ENCODE data around the gene DPYSL5.

Gene DPYSL5

GRCh38 chr2:26933431-26934334 is 85.8 kb downstream of the DPYSL5 start:
- no peak for DNase-seq (ENCODE audit: low spot score)

GRCh38 chr2:26934335-26934724 is 86.4 kb downstream of the DPYSL5 start:
- DNase-seq (ENCODE audit: low spot score), result no peak

GRCh38 chr2:26934985-26935384 is 87.1 kb downstream of the DPYSL5 start:
- no peak for DNase-seq (ENCODE audit: low spot score)

GRCh38 chr2:26936855-26937254 is 88.9 kb downstream of the DPYSL5 start:
- DNase-seq (ENCODE audit: low spot score), result no peak

GRCh38 chr2:26938399-26939118 is 90.6 kb downstream of the DPYSL5 start:
- no peak for DNase-seq (ENCODE audit: low spot score)

- DNase-seq (ENCODE audit: low spot score), result no peak
Observed at GRCh38 chr2:26940001-26940400, 92.1 kb downstream of the DPYSL5 start.

- no peak for DNase-seq (ENCODE audit: low spot score)
Observed at GRCh38 chr2:26941486-26941885, 93.6 kb downstream of the DPYSL5 start.

- peak; percentile 80 for DNase-seq (ENCODE audit: low spot score)
Observed at GRCh38 chr2:26942543-26943295, 94.8 kb downstream of the DPYSL5 start.

GRCh38 chr2:26945991-26946750 is 98.2 kb downstream of the DPYSL5 start:
- no peak for DNase-seq (ENCODE audit: low spot score)

GRCh38 chr2:26946841-26947784 is 99.2 kb downstream of the DPYSL5 start:
- DNase-seq (ENCODE audit: low spot score), result peak; percentile 50

- DNase-seq (ENCODE audit: low spot score), result no peak
Observed at GRCh38 chr2:26948800-26949199, 100.9 kb downstream of the DPYSL5 start.

GRCh38 chr2:26950246-26950645 is 102.3 kb downstream of the DPYSL5 start:
- no peak for DNase-seq (ENCODE audit: low spot score)

- no peak for DNase-seq (ENCODE audit: low spot score)
Observed at GRCh38 chr2:26951236-26951635, 103.3 kb downstream of the DPYSL5 start.

GRCh38 chr2:26952374-26952773 is 104.4 kb downstream of the DPYSL5 start:
- DNase-seq (ENCODE audit: low spot score), result no peak

GRCh38 chr2:26954135-26954534 is 106.2 kb downstream of the DPYSL5 start:
- DNase-seq (ENCODE audit: low spot score), result no peak

- no peak for DNase-seq (ENCODE audit: low spot score)
Observed at GRCh38 chr2:26957041-26957440, 109.1 kb downstream of the DPYSL5 start.

GRCh38 chr2:26957534-26957933 is 109.6 kb downstream of the DPYSL5 start:
- DNase-seq (ENCODE audit: low spot score), result no peak

- no peak for DNase-seq (ENCODE audit: low spot score)
Observed at GRCh38 chr2:26959331-26959730, 111.4 kb downstream of the DPYSL5 start.

GRCh38 chr2:26964446-26965130 is 116.7 kb downstream of the DPYSL5 start:
- DNase-seq (ENCODE audit: low spot score), result no peak

GRCh38 chr2:26968001-26968400 is 120.1 kb downstream of the DPYSL5 start:
- DNase-seq (ENCODE audit: low spot score), result no peak
